ENCODE measurements around the gene SYT1. TPM values are rescaled to one million over a fixed set of nuclear protein-coding genes. Genes with fewer than 3 reads are reported as not detected.
A peak's percentile ranks its signal among the peaks of the same experiment; 100 is the strongest.

The SYT1 gene
- total and polyA plus RNA-seq, 2 of the 8 experiments (the other 6 are each of a cell fraction or from before 2014, with no cell fraction given), result 11.0 to 34.6 TPM

DNA sequence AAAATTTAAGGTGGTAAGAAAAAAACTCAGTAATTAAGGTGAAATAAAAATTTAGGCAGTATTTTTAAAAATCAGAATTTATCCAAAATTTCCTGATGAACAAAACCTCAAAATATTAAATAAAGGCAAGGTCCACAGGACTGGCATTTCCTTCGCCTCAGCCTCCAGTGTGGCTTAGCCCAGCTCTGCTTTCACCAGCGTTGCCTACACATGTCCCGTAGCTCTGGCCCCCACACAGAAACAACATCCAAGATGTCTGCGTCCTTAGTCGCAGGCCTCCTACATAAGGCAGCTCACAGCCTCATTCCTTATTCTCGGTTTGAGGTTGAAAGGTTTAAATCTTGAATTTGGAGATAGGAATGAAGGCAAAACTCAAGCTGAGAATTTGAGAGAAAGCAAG is 274.3 kb downstream of the SYT1 start:
- ChIA-PET CTCF (ENCODE audit: partially characterized antibody) (no interaction called here), POLR2A (ENCODE audit: partially characterized antibody) (no interaction called here)
- Histone ChIP-seq H2AFZ (ENCODE audit: low read length) (no peak overlapping the region), H2AK5ac (ENCODE audit: low read depth, low read length) (no peak overlapping the region), H2BK12ac (ENCODE audit: low read depth, low read length) (no peak overlapping the region), H4K91ac (replicated peaks; ENCODE audit: insufficient read length, low read length) (no peak overlapping the region), H3K56ac (replicated peaks; ENCODE audit: insufficient read length, low read depth, low read length) (no peak overlapping the region), H3K36me3 (ENCODE audit: control insufficient read depth in 2 of 4, insufficient read depth in 4 of 4, low read length in 3 of 4) (no peaks in the 10 kb centered on the region), H3K79me1 (ENCODE audit: low read depth, low read length) (no peaks in the 10 kb centered on the region; the same call in 1 of the 2 replicates), H3K4me3 (ENCODE audit: extremely low read depth in 1 of 4, insufficient read depth in 2 of 4, low read depth in 3 of 4, low read length in 4 of 4) (no peak overlapping the region), H3K4me2 (ENCODE audit: insufficient read depth in 1 of 2, low read depth in 2 of 2, low read length in 2 of 2) (no peak overlapping the region), H3K23ac (ENCODE audit: insufficient read length) (no peak overlapping the region), H3K79me2 (ENCODE audit: control insufficient read depth in 1 of 2, insufficient read depth in 2 of 2, low read length in 2 of 2) (no peaks in the 10 kb centered on the region), H3K27ac (ENCODE audit: low read depth, low read length) (no peak overlapping the region), H3K23me2 (ENCODE audit: low read depth, low read length) (no peaks in the 10 kb centered on the region), H3K9ac (replicated peaks in 1 of 4; ENCODE audit: extremely low read depth in 1 of 4, low read depth in 3 of 4, low read length in 3 of 4) (no peak overlapping the region), H3K4ac (replicated peaks; ENCODE audit: insufficient read length, low read depth, low read length) (no peak overlapping the region), H3K27me3 (replicated peaks in 1 of 4; ENCODE audit: control insufficient read depth in 3 of 4, extremely low read depth in 1 of 4, insufficient read depth in 3 of 4, low read length in 3 of 4) (no peaks in the 10 kb centered on the region), H3K14ac (ENCODE audit: insufficient read length) (peak overlapping the region; percentile 81), H4K20me1 (replicated peaks in 1 of 2; ENCODE audit: control insufficient read depth in 1 of 2, insufficient read depth in 2 of 2, low read length in 2 of 2) (no peaks in the 10 kb centered on the region), H2BK120ac (replicated peaks; ENCODE audit: low read depth, low read length) (no peak overlapping the region), H3K9me3 (ENCODE audit: insufficient read depth in 2 of 2, low read depth in 1 of 2, low read length in 1 of 2) (no peaks in the 10 kb centered on the region), H3K18ac (ENCODE audit: extremely low read depth, low read length) (no peak overlapping the region), H2BK15ac (ENCODE audit: low read length) (no peak overlapping the region), H2BK20ac (ENCODE audit: low read length) (no peak overlapping the region), H3K4me1 (replicated peaks in 1 of 4; ENCODE audit: control insufficient read depth in 3 of 4, insufficient read depth in 4 of 4, low read length in 3 of 4) (no peaks in the 10 kb centered on the region), H4K8ac (ENCODE audit: extremely low read depth, insufficient read depth, low read length) (no peak overlapping the region), H4K5ac (ENCODE audit: insufficient read length, low read depth, low read length) (no peak overlapping the region), H2BK5ac (ENCODE audit: low read depth, low read length) (no peak overlapping the region)
- WGBS, 2 experiments (ENCODE audit: extremely low coverage in 1 of 2, insufficient coverage in 1 of 2, insufficient read length in 1 of 2, insufficient replicate concordance in 2 of 2, low coverage in 1 of 2, low lambda C conversion rate in 2 of 2, missing lambda C conversion rate in 1 of 2), result 89% methylated on average over 6 of the region's 6 CpGs; no CpG with 5 or more reads in 1 of the 2 experiments
- no peak for FAIRE-seq
- TF ChIP-seq RAD21 (IDR thresholded peaks at IDR 0.05 in 1 of 2, conservative IDR thresholded peaks at IDR 0.05 in 1 of 2; ENCODE audit: low read depth in 2 of 2, low read length in 2 of 2) (no peak), TCF12 (IDR thresholded peaks at IDR 0.05; ENCODE audit: low read depth, low read length) (no peak), SIN3A (conservative IDR thresholded peaks at IDR 0.05 in 1 of 2, IDR thresholded peaks at IDR 0.05 in 1 of 2; ENCODE audit: low read depth in 1 of 2, low read length in 2 of 2) (no peak), TBP (IDR thresholded peaks at IDR 0.05; ENCODE audit: low read depth, low read length) (no peak), MAFK (IDR thresholded peaks at IDR 0.05; ENCODE audit: low read depth, low read length) (no peak), SP4 (IDR thresholded peaks at IDR 0.05; ENCODE audit: low read length) (no peak), ASH2L (IDR thresholded peaks at IDR 0.05; ENCODE audit: low read length) (no peak), NRF1 (IDR thresholded peaks at IDR 0.05; ENCODE audit: low read depth, low read length) (no peak), SIX5 (IDR thresholded peaks at IDR 0.05; ENCODE audit: low read depth, low read length) (no peak), RBBP5 (IDR thresholded peaks at IDR 0.05; ENCODE audit: borderline replicate concordance, low read depth, low read length) (no peak), ZNF274 (IDR thresholded peaks at IDR 0.05; ENCODE audit: borderline replicate concordance, extremely low read depth, low read length) (no peak)
- no peak for DNase-seq (ENCODE audit: low read depth in 1 of 2, low spot score in 2 of 2)

Measured in H1 (cell line).